Progenitor cell of endocrine pancreas (in vitro differentiated cells): ENCODE results near the gene LMLN. TPM values are rescaled to one million over a fixed set of nuclear protein-coding genes. Genes with fewer than 3 reads are reported as not detected.

ENCODE experiments used
- DNase-seq: peaks from one replicate; pipeline ENCODE4 v3.0.0; 2021; ENCODE audit warnings: low spot score; ENCODE audit not compliant: unreplicated experiment
- H3K27ac Mint-ChIP-seq: 2 replicates; pipeline ENCODE4 v1.8.0; 2021; ENCODE audit warnings: mild to moderate bottlenecking, moderate library complexity, mixed read lengths
- H3K27me3 Mint-ChIP-seq: 2 replicates; pipeline ENCODE4 v1.8.0; 2021; ENCODE audit warnings: mixed read lengths
- H3K36me3 Mint-ChIP-seq: 2 replicates; pipeline ENCODE4 v1.8.0; 2022; ENCODE audit warnings: mixed read lengths; ENCODE audit not compliant: insufficient read depth
- H3K4me1 Mint-ChIP-seq: 2 replicates; pipeline ENCODE4 v1.8.0; 2021; ENCODE audit warnings: low read depth, mixed read lengths
- H3K4me3 Mint-ChIP-seq: 2 replicates; pipeline ENCODE4 v1.8.0; 2021; ENCODE audit warnings: low read depth, mild to moderate bottlenecking, moderate library complexity, mixed read lengths
- H3K9me3 Mint-ChIP-seq: 2 replicates; pipeline ENCODE4 v1.8.0; 2021; ENCODE audit warnings: low read depth, mixed read lengths
- CTCF ChIP-seq: fragments of 200-600 bp; sonication (generic); IDR thresholded peaks from one replicate; pipeline ENCODE4 v1.5.0; 2021; ENCODE audit warnings: antibody characterized with exemption, mild to moderate bottlenecking; ENCODE audit not compliant: unreplicated experiment
- total RNA-seq: library from RNA; stranded (reverse); gene quantifications from 2 replicates; pipeline ENCODE4 v1.2.1, GENCODE V29; 2021

LMLN gene
- total RNA-seq, 1 donor from 2014 or later: 14.4 TPM

GRCh38 chr3:198021320-198021719 is 61.3 kb downstream of the LMLN start:
- Mint-ChIP-seq H3K36me3 (peaks cover 2% of the 10 kb centered on the region), H3K4me3 (no peak overlapping the region), H3K27me3 (no peaks in the 10 kb centered on the region), H3K27ac (no peak overlapping the region), H3K9me3 (no peaks in the 10 kb centered on the region), H3K4me1 (no peaks in the 10 kb centered on the region)
- no peak for DNase-seq
- TF ChIP-seq CTCF: no peak

- Mint-ChIP-seq H3K9me3 (no peaks in the 10 kb centered on the region), H3K27me3 (no peaks in the 10 kb centered on the region), H3K4me1 (peaks cover 2% of the 10 kb centered on the region), H3K4me3 (no peak overlapping the region), H3K36me3 (peaks cover 5% of the 10 kb centered on the region), H3K27ac (no peak overlapping the region)
- no peak for DNase-seq
- TF ChIP-seq CTCF: no peak
Observed at GRCh38 chr3:198022604-198023003, 62.6 kb downstream of the LMLN start.

GRCh38 chr3:198025644-198026043 is 65.6 kb downstream of the LMLN start:
- Mint-ChIP-seq H3K4me1 (peaks cover 2% of the 10 kb centered on the region), H3K27ac (no peak overlapping the region), H3K9me3 (no peaks in the 10 kb centered on the region), H3K4me3 (no peak overlapping the region), H3K36me3 (peaks cover 5% of the 10 kb centered on the region), H3K27me3 (no peaks in the 10 kb centered on the region)
- no peak for TF ChIP-seq CTCF
- no peak for DNase-seq

GRCh38 chr3:198026620-198027019 is 66.6 kb downstream of the LMLN start:
- no peak overlapping the region for H3K27ac Mint-ChIP-seq
- no peaks in the 10 kb centered on the region for H3K27me3 Mint-ChIP-seq
- no peak overlapping the region for H3K4me3 Mint-ChIP-seq
- no peak for DNase-seq
- TF ChIP-seq CTCF: no peak
- no peaks in the 10 kb centered on the region for H3K9me3 Mint-ChIP-seq
- H3K4me1 Mint-ChIP-seq: peaks cover 2% of the 10 kb centered on the region
- peaks cover 5% of the 10 kb centered on the region for H3K36me3 Mint-ChIP-seq

GRCh38 chr3:198027045-198027798 is 67.2 kb downstream of the LMLN start:
- Mint-ChIP-seq H3K4me1 (peaks cover 2% of the 10 kb centered on the region), H3K27me3 (no peaks in the 10 kb centered on the region), H3K9me3 (no peaks in the 10 kb centered on the region), H3K27ac (no peak overlapping the region), H3K4me3 (no peak overlapping the region), H3K36me3 (peaks cover 5% of the 10 kb centered on the region)
- no peak for TF ChIP-seq CTCF
- DNase-seq: no peak
